ENCODE data around the gene MYBBP1A.

GRCh38 chr17:4573115-4573514 lies 17.9 kb upstream of the MYBBP1A start:
- TF ChIP-seq EZH2 (IDR thresholded peaks at IDR 0.05) (no peak), POLR2AphosphoS5 (IDR thresholded peaks at IDR 0.05; ENCODE audit: low read depth, low read length) (no peak), CTCF (IDR thresholded peaks at IDR 0.05 in 2 of 3, conservative IDR thresholded peaks at IDR 0.05 in 1 of 3; ENCODE audit: borderline replicate concordance in 1 of 3, insufficient read depth in 1 of 3, low read depth in 2 of 3, low read length in 2 of 3) (no peak), POLR2A (IDR thresholded peaks at IDR 0.05; ENCODE audit: borderline replicate concordance, extremely low read depth, insufficient read depth, insufficient read length) (no peak)
